ENCODE measurements around the gene ATP6V0E2.

ATP6V0E2 gene

DNA sequence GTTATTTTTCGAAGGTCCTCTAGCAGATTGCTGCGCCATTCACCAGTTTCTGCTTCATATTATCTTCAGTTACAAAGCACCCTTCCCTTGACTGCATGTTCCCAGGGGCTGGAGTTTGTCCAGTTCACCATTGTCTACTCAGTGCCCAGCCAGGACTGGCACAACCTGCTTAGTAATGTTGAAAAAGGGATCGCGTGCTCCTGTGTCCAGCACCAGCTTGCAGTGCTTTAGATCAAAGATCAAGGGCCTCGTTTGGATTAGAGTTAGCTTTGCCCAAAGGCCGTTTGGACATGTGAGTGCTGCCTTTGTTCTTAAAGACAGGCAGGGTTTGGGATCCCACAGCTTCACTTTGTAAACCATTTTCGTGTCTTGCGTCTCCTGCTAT lies 867 bp downstream of the ATP6V0E2 start:
- TF ChIP-seq, protein P1, sequence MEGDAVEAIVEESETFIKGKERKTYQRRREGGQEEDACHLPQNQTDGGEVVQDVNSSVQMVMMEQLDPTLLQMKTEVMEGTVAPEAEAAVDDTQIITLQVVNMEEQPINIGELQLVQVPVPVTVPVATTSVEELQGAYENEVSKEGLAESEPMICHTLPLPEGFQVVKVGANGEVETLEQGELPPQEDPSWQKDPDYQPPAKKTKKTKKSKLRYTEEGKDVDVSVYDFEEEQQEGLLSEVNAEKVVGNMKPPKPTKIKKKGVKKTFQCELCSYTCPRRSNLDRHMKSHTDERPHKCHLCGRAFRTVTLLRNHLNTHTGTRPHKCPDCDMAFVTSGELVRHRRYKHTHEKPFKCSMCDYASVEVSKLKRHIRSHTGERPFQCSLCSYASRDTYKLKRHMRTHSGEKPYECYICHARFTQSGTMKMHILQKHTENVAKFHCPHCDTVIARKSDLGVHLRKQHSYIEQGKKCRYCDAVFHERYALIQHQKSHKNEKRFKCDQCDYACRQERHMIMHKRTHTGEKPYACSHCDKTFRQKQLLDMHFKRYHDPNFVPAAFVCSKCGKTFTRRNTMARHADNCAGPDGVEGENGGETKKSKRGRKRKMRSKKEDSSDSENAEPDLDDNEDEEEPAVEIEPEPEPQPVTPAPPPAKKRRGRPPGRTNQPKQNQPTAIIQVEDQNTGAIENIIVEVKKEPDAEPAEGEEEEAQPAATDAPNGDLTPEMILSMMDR (IDR thresholded peaks at IDR 0.05; ENCODE audit: low read depth, low read length, missing control alignments) = no peak
- Histone ChIP-seq H3K4me3 (ENCODE audit: low read depth, low read length) (no peak overlapping the region), H3K36me3 (replicated peaks) (no peaks in the 10 kb centered on the region), H3K27me3 (replicated peaks) (no peaks in the 10 kb centered on the region), H3K27ac (no peak overlapping the region)
- in situ Hi-C loops (cut with HindIII; ENCODE audit: low pct_ligation_motif_present, low sequenced_read_pairs) = no loop called here
- DNase-seq = no peak

DNA sequence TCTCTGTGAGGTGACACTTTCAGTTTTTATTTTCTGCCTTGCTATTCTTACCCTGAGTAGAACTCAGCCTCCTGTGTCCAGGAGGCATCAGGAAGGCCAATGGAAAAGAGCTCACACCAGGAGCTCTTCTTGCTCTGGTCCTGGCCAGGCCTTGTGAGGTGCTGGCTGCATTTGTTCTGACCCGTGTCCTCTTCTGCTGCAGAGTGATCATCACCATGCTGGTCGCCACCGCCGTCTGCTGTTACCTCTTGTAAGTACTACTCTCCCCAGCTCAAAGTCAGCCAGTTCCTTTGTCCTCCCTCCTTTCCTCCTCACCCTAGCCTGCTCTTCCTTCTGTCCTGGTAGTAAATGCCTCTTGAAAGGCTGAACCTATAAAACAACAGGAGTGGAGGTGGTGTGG lies 1.6 kb downstream of the ATP6V0E2 start:
- TF ChIP-seq, protein P1 (IDR thresholded peaks at IDR 0.05; ENCODE audit: low read depth, low read length, missing control alignments) = no peak
- H3K4me3 ChIP-seq (ENCODE audit: low read depth, low read length) = no peak overlapping the region
- no peaks in the 10 kb centered on the region for H3K36me3 ChIP-seq (replicated peaks)
- H3K27ac ChIP-seq = no peak overlapping the region
- in situ Hi-C loops (cut with HindIII; ENCODE audit: low pct_ligation_motif_present, low sequenced_read_pairs) = no loop called here
- H3K27me3 ChIP-seq (replicated peaks) = no peaks in the 10 kb centered on the region
- no peak for DNase-seq

DNA sequence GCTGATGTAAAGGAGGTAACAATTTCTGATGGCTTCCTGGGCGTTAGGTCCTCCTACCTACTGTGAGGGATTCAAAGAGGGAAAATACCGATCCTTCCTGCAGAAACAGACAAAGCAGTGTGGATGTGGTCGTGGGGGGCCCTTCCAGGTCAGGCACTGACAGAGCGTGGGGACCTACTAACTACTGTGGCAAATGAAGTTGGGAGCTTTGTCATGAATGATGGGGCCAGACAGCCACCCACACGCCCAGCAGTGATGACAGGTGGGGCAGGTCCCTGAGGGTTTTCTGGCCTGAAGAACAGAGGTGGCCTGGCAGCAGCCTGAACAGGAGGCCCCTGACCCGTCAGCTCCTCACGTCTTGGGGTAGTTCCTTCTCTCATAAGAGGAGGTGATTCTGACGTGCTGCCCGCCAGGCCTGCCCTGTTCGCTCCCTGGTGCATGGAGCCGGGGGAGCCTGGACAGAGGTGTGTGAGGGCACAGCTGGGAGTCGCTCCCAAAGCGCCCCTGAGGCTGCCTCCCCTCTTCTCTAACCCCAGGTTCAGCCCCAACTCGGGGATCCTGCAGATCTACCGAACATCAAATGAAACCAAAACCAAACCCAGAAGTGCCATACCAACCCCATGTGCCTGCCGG lies 4.2 kb downstream of the ATP6V0E2 start:
- DNase-seq = no peak
- no peak overlapping the region for H3K4me3 ChIP-seq (ENCODE audit: low read depth, low read length)
- no peak overlapping the region for H3K27ac ChIP-seq
- in situ Hi-C loops (cut with HindIII; ENCODE audit: low pct_ligation_motif_present, low sequenced_read_pairs) = no loop called here
- TF ChIP-seq, protein P1 (IDR thresholded peaks at IDR 0.05; ENCODE audit: low read depth, low read length, missing control alignments) = no peak
- H3K27me3 ChIP-seq (replicated peaks) = no peaks in the 10 kb centered on the region
- H3K36me3 ChIP-seq (replicated peaks) = no peaks in the 10 kb centered on the region

DNA sequence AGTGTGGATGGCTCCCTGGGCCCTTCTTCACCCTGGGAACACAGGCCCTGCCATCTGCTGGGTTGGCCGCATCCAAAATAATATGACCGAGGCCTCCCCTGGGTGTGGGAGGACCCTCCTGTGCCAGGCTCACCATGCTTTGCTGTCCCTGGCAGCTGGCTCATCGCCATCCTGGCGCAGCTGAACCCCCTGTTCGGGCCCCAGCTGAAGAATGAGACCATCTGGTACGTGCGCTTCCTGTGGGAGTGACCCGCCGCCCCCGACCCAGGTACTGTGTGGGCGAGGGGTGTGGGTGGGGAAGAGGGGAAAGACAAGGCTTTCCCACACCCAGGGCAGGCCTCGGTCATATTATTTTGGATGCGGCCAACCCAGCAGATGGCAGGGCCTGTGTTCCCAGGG lies 4.8 kb downstream of the ATP6V0E2 start:
- Histone ChIP-seq H3K36me3 (replicated peaks) (no peaks in the 10 kb centered on the region), H3K27ac (no peak overlapping the region), H3K27me3 (replicated peaks) (no peaks in the 10 kb centered on the region), H3K4me3 (ENCODE audit: low read depth, low read length) (no peak overlapping the region)
- in situ Hi-C loops (cut with HindIII; ENCODE audit: low pct_ligation_motif_present, low sequenced_read_pairs) = no loop called here
- DNase-seq = no peak
- TF ChIP-seq, protein P1 (IDR thresholded peaks at IDR 0.05; ENCODE audit: low read depth, low read length, missing control alignments) = no peak

DNA sequence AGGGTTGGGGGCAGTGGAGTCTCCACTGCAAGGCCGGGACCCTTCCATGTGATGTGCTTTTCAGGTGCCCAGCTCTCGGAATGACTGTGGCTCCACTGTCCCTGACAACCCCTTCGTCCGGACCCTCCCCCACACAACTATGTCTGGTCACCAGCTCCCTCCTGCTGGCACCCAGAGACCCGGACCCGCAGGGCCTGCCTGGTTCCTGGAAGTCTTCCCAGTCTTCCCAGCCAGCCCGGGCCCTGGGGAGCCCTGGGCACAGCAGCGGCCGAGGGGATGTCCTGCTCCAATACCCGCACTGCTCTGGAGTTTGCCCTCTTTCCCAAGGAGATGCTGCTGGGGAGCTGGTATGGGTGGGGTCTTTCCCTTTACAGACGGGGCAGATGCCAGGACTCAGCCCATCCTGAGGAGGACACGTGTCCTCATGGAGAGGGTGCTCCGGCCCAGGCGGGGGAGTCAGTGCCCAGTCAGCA lies 5.5 kb downstream of the ATP6V0E2 start:
- Histone ChIP-seq H3K27ac (no peak overlapping the region), H3K4me3 (ENCODE audit: low read depth, low read length) (no peak overlapping the region), H3K36me3 (replicated peaks) (no peaks in the 10 kb centered on the region), H3K27me3 (replicated peaks) (no peaks in the 10 kb centered on the region)
- in situ Hi-C loops (cut with HindIII; ENCODE audit: low pct_ligation_motif_present, low sequenced_read_pairs) = no loop called here
- no peak for DNase-seq
- TF ChIP-seq, protein P1 (IDR thresholded peaks at IDR 0.05; ENCODE audit: low read depth, low read length, missing control alignments) = no peak

Data from brain microvascular endothelial cell (primary cell).